Lung (tissue), 12 donors: ENCODE measurements around the gene PCDHA13. TPM values are rescaled to one million over a fixed set of nuclear protein-coding genes. Genes with fewer than 3 reads are reported as not detected.
A peak's percentile ranks its signal among the peaks of the same experiment; 100 is the strongest.

Experiments
- ATAC-seq: fragments of 200-7000 bp; cut with Tn5 transposase; one replicate; pipeline ENCODE4 v1.9.1; 2020; ENCODE audit warnings: moderate number of reproducible peaks; ENCODE audit not compliant: insufficient read depth, low FRiP score
- DNase-seq, 3 donors: peaks; one replicate each; pipeline ENCODE4 v3.0.0-alpha.2; 2013 to 2017
- H3K27ac ChIP-seq, 2 donors: one replicate each; pipeline ENCODE4 v1.5.1; 2013; ENCODE audit warnings: mild to moderate bottlenecking in 2 of 2, moderate library complexity in 2 of 2, control low read depth in 1 of 2, inconsistent platforms in 1 of 2, low read depth in 1 of 2, low read length in 1 of 2
- H3K27me3 ChIP-seq, 3 donors: one replicate each; pipeline ENCODE4 v1.5.1; 2013; ENCODE audit warnings: low read length in 2 of 3; ENCODE audit not compliant: control insufficient read depth in 3 of 3, insufficient read depth in 3 of 3
- H3K36me3 ChIP-seq, 4 donors: one replicate each; pipeline ENCODE4 v1.5.1; 2013; ENCODE audit warnings: low read length in 4 of 4, mild to moderate bottlenecking in 1 of 4, moderate library complexity in 1 of 4; ENCODE audit not compliant: control insufficient read depth in 4 of 4, insufficient read depth in 4 of 4
- H3K4me1 ChIP-seq, 5 donors: one replicate each; pipeline ENCODE4 v1.5.1; 2013; ENCODE audit warnings: low read length in 5 of 5, mild to moderate bottlenecking in 2 of 5, moderate library complexity in 1 of 5; ENCODE audit not compliant: control insufficient read depth in 5 of 5, insufficient read depth in 5 of 5
- H3K4me3 ChIP-seq: one replicate; pipeline ENCODE4 v1.5.1; 2013; ENCODE audit warnings: mild to moderate bottlenecking, control low read depth, moderate library complexity
- H3K9ac ChIP-seq, 2 donors: one replicate each; pipeline ENCODE4 v1.5.1; 2013; ENCODE audit warnings: low read length in 2 of 2, control low read depth in 1 of 2; ENCODE audit not compliant: insufficient read depth in 1 of 2
- H3K9me3 ChIP-seq, 4 donors: one replicate each; pipeline ENCODE4 v1.5.1; 2013; ENCODE audit warnings: low read length in 3 of 4, mild to moderate bottlenecking in 1 of 4, moderate library complexity in 1 of 4; ENCODE audit not compliant: control insufficient read depth in 4 of 4, insufficient read depth in 3 of 4
- WGBS, 2 donors: extraction: QIAGEN DNeasy Blood & Tissue Kit; methylation state at CpG; one replicate each; pipeline ENCODE4 v1.1.7; 2013; 5-methylcytosine and 5-hydroxymethylcytosine counted together
- polyA plus RNA-seq, 2 donors: library from polyadenylated mRNA; stranded (reverse); fragments of 200-250 nt; gene quantifications; one replicate each; pipeline ENCODE4 v1.2.1, GENCODE V29; 2013
- total RNA-seq, 2 donors: library from RNA; depleted of rRNA in 1 of 2; stranded (reverse); fragments of >200 nt in 1 of 2; gene quantifications; one replicate each; pipeline ENCODE4 v1.2.1, GENCODE V29; 2014 to 2021
- TF ChIP-seq, protein P1 (sequence below): IDR thresholded peaks from 2 replicates; pipeline ENCODE4 v1.5.1; 2012; ENCODE audit warnings: mild to moderate bottlenecking; ENCODE audit errors: control extremely low read depth, extremely low read depth
- donor health status: control.
- donor health status: control.
- donor health status: Bipolar disorder and iron deficiency.
- donor health status: healthy.
- donor health status: DM: yes; HTN: yes; CAD: no.

Gene PCDHA13
- total and polyA plus RNA-seq, 4 donors: 0.15 to 2.9 (median 0.89) TPM

DNA sequence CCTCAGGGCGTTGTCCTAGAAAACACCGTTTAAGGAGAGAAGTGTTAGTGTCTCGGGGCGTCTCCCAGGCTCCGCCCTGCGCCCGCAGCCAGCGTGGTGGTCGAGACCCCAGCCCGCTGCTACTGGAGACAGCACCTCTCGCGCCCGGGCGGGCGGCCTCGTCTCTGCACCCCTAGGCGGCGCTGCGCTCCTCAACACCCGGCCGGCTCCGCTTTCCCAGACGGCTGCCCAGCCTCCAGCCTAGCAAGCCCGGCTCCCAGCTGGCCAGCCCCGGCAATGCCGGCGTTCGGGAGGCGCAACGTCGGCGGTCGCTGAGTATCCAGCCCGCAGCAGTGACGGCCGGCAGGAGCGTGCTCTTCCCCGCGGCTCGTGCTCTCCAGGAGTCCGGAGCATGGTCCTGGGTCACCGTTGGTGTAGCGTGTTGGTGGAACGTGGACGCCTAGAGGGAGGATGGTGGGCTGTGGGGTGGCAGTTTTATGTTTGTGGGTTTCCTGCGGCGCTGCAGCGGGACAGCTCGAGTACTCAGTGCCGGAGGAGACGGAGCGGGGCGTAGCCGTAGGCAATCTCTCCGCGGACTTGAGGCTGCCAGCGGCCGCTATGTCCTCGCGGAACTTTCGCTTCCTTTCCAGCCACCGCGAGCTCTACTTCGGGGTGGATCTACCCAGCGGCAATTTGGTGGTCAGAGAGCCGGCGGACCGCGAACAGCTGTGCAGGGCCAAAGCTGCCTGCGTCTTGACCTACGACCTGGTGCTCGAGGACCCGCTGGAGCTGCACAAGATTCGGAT, 44.7 kb downstream of the PCDHA13 start:
- H3K4me1 ChIP-seq: peaks cover 0 to 13% (median 5%) of the 10 kb centered on the region in 5 donors
- peak overlapping the region in 1 of 2 donors; percentile 64 for H3K27ac ChIP-seq
- DNase-seq: peak; percentile 83 to 90 (median 86)
- H3K9ac ChIP-seq: no peak overlapping the region
- H3K36me3 ChIP-seq: no peaks in the 10 kb centered on the region
- WGBS, 2 donors: 2% methylated on average over 72 to 74 of the region's 74 CpGs
- peaks cover 0 to 49% (median 35%) of the 10 kb centered on the region in 3 donors for H3K27me3 ChIP-seq
- H3K9me3 ChIP-seq: peaks cover 0 to 14% (median 0%) of the 10 kb centered on the region in 4 donors
- TF ChIP-seq, protein P1, sequence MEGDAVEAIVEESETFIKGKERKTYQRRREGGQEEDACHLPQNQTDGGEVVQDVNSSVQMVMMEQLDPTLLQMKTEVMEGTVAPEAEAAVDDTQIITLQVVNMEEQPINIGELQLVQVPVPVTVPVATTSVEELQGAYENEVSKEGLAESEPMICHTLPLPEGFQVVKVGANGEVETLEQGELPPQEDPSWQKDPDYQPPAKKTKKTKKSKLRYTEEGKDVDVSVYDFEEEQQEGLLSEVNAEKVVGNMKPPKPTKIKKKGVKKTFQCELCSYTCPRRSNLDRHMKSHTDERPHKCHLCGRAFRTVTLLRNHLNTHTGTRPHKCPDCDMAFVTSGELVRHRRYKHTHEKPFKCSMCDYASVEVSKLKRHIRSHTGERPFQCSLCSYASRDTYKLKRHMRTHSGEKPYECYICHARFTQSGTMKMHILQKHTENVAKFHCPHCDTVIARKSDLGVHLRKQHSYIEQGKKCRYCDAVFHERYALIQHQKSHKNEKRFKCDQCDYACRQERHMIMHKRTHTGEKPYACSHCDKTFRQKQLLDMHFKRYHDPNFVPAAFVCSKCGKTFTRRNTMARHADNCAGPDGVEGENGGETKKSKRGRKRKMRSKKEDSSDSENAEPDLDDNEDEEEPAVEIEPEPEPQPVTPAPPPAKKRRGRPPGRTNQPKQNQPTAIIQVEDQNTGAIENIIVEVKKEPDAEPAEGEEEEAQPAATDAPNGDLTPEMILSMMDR: no peak
- peak overlapping the region; percentile 44 for H3K4me3 ChIP-seq
- peak; percentile 93 for ATAC-seq

DNA sequence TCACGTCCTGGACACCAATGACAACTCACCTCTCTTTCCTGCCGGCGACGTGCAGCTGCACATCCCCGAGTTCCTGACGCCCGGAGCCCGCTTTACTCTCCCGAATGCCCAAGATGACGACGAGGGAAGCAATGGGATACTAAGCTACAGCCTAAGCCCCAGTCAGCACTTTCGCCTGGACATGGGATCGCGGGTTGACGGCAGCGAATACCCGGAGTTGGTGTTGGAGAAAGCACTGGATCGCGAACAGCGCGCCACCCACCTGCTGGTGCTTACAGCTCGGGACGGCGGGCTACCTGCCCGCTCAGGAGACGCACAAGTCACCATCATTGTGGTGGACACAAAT, 45.3 kb downstream of the PCDHA13 start:
- no peak for DNase-seq
- peaks cover 0 to 13% (median 5%) of the 10 kb centered on the region in 5 donors for H3K4me1 ChIP-seq
- peak overlapping the region; percentile 44 for H3K4me3 ChIP-seq
- peak overlapping the region in 1 of 2 donors; percentile 64 for H3K27ac ChIP-seq
- WGBS, 2 donors: 9 to 11% methylated on average over 26 of the region's 26 CpGs
- peaks cover 0 to 14% (median 0%) of the 10 kb centered on the region in 4 donors for H3K9me3 ChIP-seq
- TF ChIP-seq, protein P1: no peak
- H3K9ac ChIP-seq: no peak overlapping the region
- H3K36me3 ChIP-seq: no peaks in the 10 kb centered on the region
- peaks cover 0 to 49% (median 35%) of the 10 kb centered on the region in 3 donors for H3K27me3 ChIP-seq
- ATAC-seq: no peak

Other genes with a start within 250 kb of the PCDHA13 start
- 10 to 100 TPM; 57.9 to 86.0 TPM for gene CD14, start 248.9 kb upstream of the PCDHA13 start, total RNA-seq
- 100 to 1,000 TPM in 1 of 2 donors, 10 to 100 TPM in 1; 74.5 to 357 TPM for gene CD14, start 248.9 kb upstream of the PCDHA13 start, polyA plus RNA-seq
- 10 to 100 TPM in 1 of 2 donors, 1 to 10 TPM in 1; 9.0 to 14.9 TPM for gene TMCO6, start 242.7 kb upstream of the PCDHA13 start, total RNA-seq
- 10 to 100 TPM; 13.2 to 25.8 TPM for gene TMCO6, start 242.7 kb upstream of the PCDHA13 start, polyA plus RNA-seq
- gene NDUFA2, start 234.5 kb upstream of the PCDHA13 start, total RNA-seq: 10 to 100 TPM; 35.4 to 57.9 TPM
- 100 to 1,000 TPM; 133 to 365 TPM for gene NDUFA2, start 234.5 kb upstream of the PCDHA13 start, polyA plus RNA-seq
- gene IK, start 234.3 kb upstream of the PCDHA13 start, total RNA-seq: 100 to 1,000 TPM in 1 of 2 donors, 10 to 100 TPM in 1; 85.3 to 104 TPM
- gene IK, start 234.3 kb upstream of the PCDHA13 start, polyA plus RNA-seq: 10 to 100 TPM; 58.3 to 95.7 TPM
- gene WDR55, start 217.2 kb upstream of the PCDHA13 start, total RNA-seq: 10 to 100 TPM; 15.0 to 25.5 TPM
- 10 to 100 TPM; 16.6 to 17.9 TPM for gene WDR55, start 217.2 kb upstream of the PCDHA13 start, polyA plus RNA-seq
- 1 to 10 TPM in 1 of 2 donors, under 1 TPM in 1; 0.60 to 1.7 TPM for gene DND1, start 208.5 kb upstream of the PCDHA13 start, total RNA-seq
- gene DND1, start 208.5 kb upstream of the PCDHA13 start, polyA plus RNA-seq: 1 to 10 TPM; 1.5 to 1.9 TPM
- 10 to 100 TPM; 46.9 to 54.6 TPM for gene HARS1, start 190.8 kb upstream of the PCDHA13 start, total RNA-seq
- gene HARS1, start 190.8 kb upstream of the PCDHA13 start, polyA plus RNA-seq: 10 to 100 TPM; 43.8 to 49.8 TPM
- 10 to 100 TPM; 24.6 to 37.2 TPM for gene HARS2, start 190.7 kb upstream of the PCDHA13 start, total RNA-seq
- 10 to 100 TPM; 15.6 to 18.8 TPM for gene HARS2, start 190.7 kb upstream of the PCDHA13 start, polyA plus RNA-seq
- 10 to 100 TPM; 30.2 to 43.3 TPM for gene ZMAT2, start 181.7 kb upstream of the PCDHA13 start, total RNA-seq
- 10 to 100 TPM; 52.1 to 73.8 TPM for gene ZMAT2, start 181.7 kb upstream of the PCDHA13 start, polyA plus RNA-seq
- not detected for gene PCDHA1, start 96.0 kb upstream of the PCDHA13 start, total RNA-seq
- under 1 TPM; 0.02 to 0.30 TPM for gene PCDHA1, start 96.0 kb upstream of the PCDHA13 start, polyA plus RNA-seq
- under 1 TPM; 0.15 to 0.43 TPM for gene PCDHA2, start 87.3 kb upstream of the PCDHA13 start, total RNA-seq
- gene PCDHA2, start 87.3 kb upstream of the PCDHA13 start, polyA plus RNA-seq: under 1 TPM in 1 of 2 donors, not detected in 1; 0.02 TPM
- under 1 TPM; 0.31 to 0.74 TPM for gene PCDHA3, start 81.1 kb upstream of the PCDHA13 start, total RNA-seq
- gene PCDHA3, start 81.1 kb upstream of the PCDHA13 start, polyA plus RNA-seq: under 1 TPM; 0.07 to 0.22 TPM
- 1 to 10 TPM; 1.6 to 2.9 TPM for gene PCDHA4, start 75.1 kb upstream of the PCDHA13 start, total RNA-seq
- under 1 TPM; 0.26 to 0.41 TPM for gene PCDHA4, start 75.1 kb upstream of the PCDHA13 start, polyA plus RNA-seq
- under 1 TPM; 0.34 to 0.46 TPM for gene PCDHA5, start 60.5 kb upstream of the PCDHA13 start, total RNA-seq
- under 1 TPM in 1 of 2 donors, not detected in 1; 0.10 TPM for gene PCDHA5, start 60.5 kb upstream of the PCDHA13 start, polyA plus RNA-seq
- under 1 TPM; 0.51 to 0.92 TPM for gene PCDHA6, start 54.2 kb upstream of the PCDHA13 start, total RNA-seq
- gene PCDHA6, start 54.2 kb upstream of the PCDHA13 start, polyA plus RNA-seq: under 1 TPM; 0.11 to 0.20 TPM
- gene PCDHA7, start 47.9 kb upstream of the PCDHA13 start, total RNA-seq: under 1 TPM; 0.17 to 0.52 TPM
- gene PCDHA7, start 47.9 kb upstream of the PCDHA13 start, polyA plus RNA-seq: under 1 TPM; 0.10 to 0.26 TPM
- gene PCDHA8, start 40.9 kb upstream of the PCDHA13 start, total RNA-seq: under 1 TPM; 0.23 to 0.37 TPM
- under 1 TPM in 1 of 2 donors, not detected in 1; 0.14 TPM for gene PCDHA8, start 40.9 kb upstream of the PCDHA13 start, polyA plus RNA-seq
- under 1 TPM; 0.49 to 0.68 TPM for gene PCDHA9, start 33.7 kb upstream of the PCDHA13 start, total RNA-seq
- not detected for gene PCDHA9, start 33.7 kb upstream of the PCDHA13 start, polyA plus RNA-seq
- 1 to 10 TPM in 1 of 2 donors, under 1 TPM in 1; 0.48 to 1.6 TPM for gene PCDHA10, start 26.2 kb upstream of the PCDHA13 start, total RNA-seq
- gene PCDHA10, start 26.2 kb upstream of the PCDHA13 start, polyA plus RNA-seq: under 1 TPM; 0.02 to 0.11 TPM
- 1 to 10 TPM in 1 of 2 donors, under 1 TPM in 1; 0.74 to 1.6 TPM for gene PCDHA11, start 13.2 kb upstream of the PCDHA13 start, total RNA-seq
- gene PCDHA11, start 13.2 kb upstream of the PCDHA13 start, polyA plus RNA-seq: under 1 TPM; 0.08 to 0.31 TPM
- gene PCDHA12, start 6.8 kb upstream of the PCDHA13 start, total RNA-seq: 1 to 10 TPM in 1 of 2 donors, under 1 TPM in 1; 0.23 to 3.6 TPM
- under 1 TPM; 0.74 to 0.98 TPM for gene PCDHA12, start 6.8 kb upstream of the PCDHA13 start, polyA plus RNA-seq
- 10 to 100 TPM in 1 of 2 donors, under 1 TPM in 1; 0.88 to 10.0 TPM for gene PCDHAC1, start 44.2 kb downstream of the PCDHA13 start, total RNA-seq
- 1 to 10 TPM in 1 of 2 donors, under 1 TPM in 1; 0.41 to 1.0 TPM for gene PCDHAC1, start 44.2 kb downstream of the PCDHA13 start, polyA plus RNA-seq
- gene PCDHAC2, start 84.4 kb downstream of the PCDHA13 start, total RNA-seq: 10 to 100 TPM in 1 of 2 donors, 1 to 10 TPM in 1; 5.2 to 13.8 TPM
- 1 to 10 TPM; 1.3 to 1.6 TPM for gene PCDHAC2, start 84.4 kb downstream of the PCDHA13 start, polyA plus RNA-seq
- under 1 TPM; 0.11 to 0.28 TPM for gene PCDHB1, start 169.2 kb downstream of the PCDHA13 start, total RNA-seq
- gene PCDHB1, start 169.2 kb downstream of the PCDHA13 start, polyA plus RNA-seq: under 1 TPM; 0.01 to 0.04 TPM
- 1 to 10 TPM; 4.4 to 6.8 TPM for gene PCDHB2, start 212.5 kb downstream of the PCDHA13 start, total RNA-seq
- 1 to 10 TPM in 1 of 2 donors, under 1 TPM in 1; 0.61 to 1.1 TPM for gene PCDHB2, start 212.5 kb downstream of the PCDHA13 start, polyA plus RNA-seq
- 1 to 10 TPM; 3.0 to 7.8 TPM for gene PCDHB3, start 218.3 kb downstream of the PCDHA13 start, total RNA-seq
- gene PCDHB3, start 218.3 kb downstream of the PCDHA13 start, polyA plus RNA-seq: under 1 TPM; 0.33 to 0.84 TPM
- 1 to 10 TPM; 3.3 to 3.4 TPM for gene PCDHB4, start 239.7 kb downstream of the PCDHA13 start, total RNA-seq
- gene PCDHB4, start 239.7 kb downstream of the PCDHA13 start, polyA plus RNA-seq: 1 to 10 TPM in 1 of 2 donors, under 1 TPM in 1; 0.73 to 1.4 TPM